GM23338 (cell line): ENCODE measurements around the gene EPHB6. TPM values are rescaled to one million over a fixed set of nuclear protein-coding genes. Genes with fewer than 3 reads are reported as not detected.

Experiments
- ATAC-seq: fragments of 200-7000 bp; cut with Tn5 transposase; 3 replicates; pipeline ENCODE4 v1.9.1; 2020
- DNase-seq: peaks from one replicate; pipeline ENCODE4 v3.0.0-alpha.2; 2015; ENCODE audit warnings: low spot score
- H2AFZ ChIP-seq: fragments of 200-600 bp; sonication (generic); 2 replicates; pipeline ENCODE4 v1.8.0; 2016; ENCODE audit warnings: antibody characterized with exemption, mild to moderate bottlenecking, moderate library complexity
- H3F3A ChIP-seq: fragments of 200-600 bp; sonication (generic); replicated peaks from 2 replicates; pipeline ENCODE4 v1.8.0; 2017; ENCODE audit warnings: antibody characterized with exemption, mixed run types, low read depth
- H3K27ac ChIP-seq: fragments of 200-600 bp; sonication (generic); 2 replicates; pipeline ENCODE4 v1.6.1; 2016; ENCODE audit warnings: low read depth
- H3K27me3 ChIP-seq: fragments of 200-600 bp; sonication (generic); 2 replicates; pipeline ENCODE4 v1.8.0; 2016; ENCODE audit warnings: mild to moderate bottlenecking, mixed run types, moderate library complexity; ENCODE audit not compliant: insufficient read depth
- H3K36me3 ChIP-seq: fragments of 200-600 bp; sonication (generic); 2 replicates; pipeline ENCODE4 v1.8.0; 2016; ENCODE audit warnings: mild to moderate bottlenecking; ENCODE audit not compliant: insufficient read depth
- H3K4me1 ChIP-seq: fragments of 200-600 bp; sonication (generic); 2 replicates; pipeline ENCODE4 v1.8.0; 2016; ENCODE audit warnings: mild to moderate bottlenecking, moderate library complexity; ENCODE audit not compliant: insufficient read depth
- H3K4me2 ChIP-seq: fragments of 200-600 bp; sonication (generic); 2 replicates; pipeline ENCODE4 v1.7.1; 2017; ENCODE audit warnings: mixed run types
- H3K4me3 ChIP-seq: fragments of 200-600 bp; sonication (generic); 2 replicates; pipeline ENCODE4 v1.6.1; 2016; ENCODE audit warnings: mixed run types
- H3K79me2 ChIP-seq: fragments of 200-600 bp; sonication (generic); replicated peaks from 2 replicates; pipeline ENCODE4 v1.8.0; 2017; ENCODE audit warnings: mild to moderate bottlenecking; ENCODE audit not compliant: insufficient read depth
- H3K9me2 ChIP-seq: fragments of 200-600 bp; sonication (generic); 2 replicates; pipeline ENCODE4 v1.8.0; 2017; ENCODE audit not compliant: insufficient read depth
- H4K20me1 ChIP-seq: fragments of 200-600 bp; sonication (generic); replicated peaks from 2 replicates; pipeline ENCODE4 v1.8.0; 2017; ENCODE audit warnings: mild to moderate bottlenecking; ENCODE audit not compliant: insufficient read depth
- H3K27ac Mint-ChIP-seq: 2 replicates; pipeline ENCODE4 v1.8.0; 2020; ENCODE audit warnings: inconsistent platforms, mild to moderate bottlenecking, moderate library complexity, mixed read lengths
- H3K27me3 Mint-ChIP-seq: 3 replicates; pipeline ENCODE4 v1.8.0; 2022; ENCODE audit warnings: low read depth, mild to moderate bottlenecking, moderate library complexity, mixed read lengths, inconsistent platforms; ENCODE audit not compliant: insufficient read depth, poor library complexity
- H3K36me3 Mint-ChIP-seq: 3 replicates; pipeline ENCODE4 v1.8.0; 2021; ENCODE audit warnings: low read depth, mild to moderate bottlenecking, inconsistent platforms, moderate library complexity, mixed read lengths
- H3K4me1 Mint-ChIP-seq: 3 replicates; pipeline ENCODE4 v1.8.0; 2020; ENCODE audit warnings: mild to moderate bottlenecking, inconsistent platforms, mixed read lengths
- H3K4me3 Mint-ChIP-seq: 3 replicates; pipeline ENCODE4 v1.8.0; 2021; ENCODE audit warnings: moderate library complexity, mild to moderate bottlenecking, inconsistent platforms, mixed read lengths
- H3K9me3 Mint-ChIP-seq: 3 replicates; pipeline ENCODE4 v1.8.0; 2020; ENCODE audit warnings: moderate library complexity, mild to moderate bottlenecking, inconsistent platforms, mixed read lengths
- CREB1 ChIP-seq: fragments of 250-450 bp; sonication (Bioruptor Pico); IDR thresholded peaks from 2 replicates; pipeline ENCODE4 v1.5.0; 2020; ENCODE audit warnings: low read depth, mild to moderate bottlenecking, moderate library complexity
- EZH2 ChIP-seq: fragments of 200-600 bp; sonication (generic); IDR thresholded peaks from one replicate; pipeline ENCODE4 v1.8.0; 2017; ENCODE audit warnings: antibody characterized with exemption, mild to moderate bottlenecking, low read depth; ENCODE audit not compliant: unreplicated experiment
- EZH2phosphoT487 ChIP-seq: fragments of 200-600 bp; sonication (generic); IDR thresholded peaks from one replicate; pipeline ENCODE4 v1.8.1; 2018; ENCODE audit warnings: antibody characterized with exemption; ENCODE audit not compliant: unreplicated experiment
- JUNB ChIP-seq: IDR thresholded peaks from one replicate; pipeline ENCODE4 v1.6.1; 2016; ENCODE audit warnings: antibody characterized with exemption; ENCODE audit not compliant: unreplicated experiment
- NANOG ChIP-seq: IDR thresholded peaks from 2 replicates; pipeline ENCODE4 v1.6.1; 2016; ENCODE audit warnings: antibody characterized with exemption, borderline replicate concordance
- POLR2AphosphoS5 ChIP-seq: IDR thresholded peaks from 2 replicates; pipeline ENCODE4 v1.6.1; 2016; ENCODE audit warnings: antibody characterized with exemption, low read depth
- ZNF114 ChIP-seq: fragments of 250-450 bp; sonication (Bioruptor Pico); IDR thresholded peaks from 2 replicates; pipeline ENCODE4 v1.5.0; 2020; ENCODE audit warnings: mild to moderate bottlenecking, moderate library complexity
- ZNF331 ChIP-seq: fragments of 250-450 bp; sonication (Bioruptor Pico); IDR thresholded peaks from 2 replicates; pipeline ENCODE4 v1.5.0; 2020; ENCODE audit warnings: low read depth, mild to moderate bottlenecking, moderate library complexity
- ZNF462 ChIP-seq: fragments of 250-450 bp; sonication (Bioruptor Pico); IDR thresholded peaks from 2 replicates; pipeline ENCODE4 v1.5.0; 2020; ENCODE audit warnings: mild to moderate bottlenecking, moderate library complexity
- polyA plus RNA-seq: library from polyadenylated mRNA; unstranded; fragments of >200 nt; fragmentation: Nextera tagmentation; extraction: Ambion mirVana; gene quantifications from 2 replicates; pipeline ENCODE4 v1.2.1, GENCODE V29; 2016
- total RNA-seq: library from RNA; depleted of rRNA; stranded (reverse); fragments of >200 nt; shearing (Covaris generic); gene quantifications from 2 replicates; pipeline ENCODE4 v1.2.3, GENCODE V29; 2014
- TF ChIP-seq, protein P1 (sequence below), 2 experiments: fragments of 200-600 bp in 1 of 2; sonication (generic) in 1 of 2; conservative IDR thresholded peaks; 2 replicates each; pipeline versions ENCODE4 v1.5.1 to v1.6.1; 2016 to 2017; ENCODE audit warnings: antibody characterized with exemption in 2 of 2, low read depth in 2 of 2, mild to moderate bottlenecking in 2 of 2, moderate library complexity in 1 of 2
- TF ChIP-seq, protein P2 (sequence below): IDR thresholded peaks from one replicate; pipeline ENCODE4 v1.6.1; 2018; ENCODE audit warnings: antibody characterized with exemption; ENCODE audit not compliant: unreplicated experiment
- TF ChIP-seq, protein P3 (sequence below): IDR thresholded peaks from 2 replicates; pipeline ENCODE4 v1.6.1; 2016; ENCODE audit warnings: antibody characterized with exemption

Gene EPHB6
- total and polyA plus RNA-seq, 2 experiments from 2014 or later, result 20.8 to 27.5 TPM

- peaks cover 11% of the 10 kb centered on the region for H3K27me3 ChIP-seq
- peak overlapping the region; percentile 93 for H3K4me2 ChIP-seq
- H3K27ac ChIP-seq, result no peak overlapping the region
- no peaks in the 10 kb centered on the region for H3K9me2 ChIP-seq
- H3K4me1 ChIP-seq, result peaks cover 19% of the 10 kb centered on the region
- no peak overlapping the region for H3K27ac Mint-ChIP-seq
- no peaks in the 10 kb centered on the region for H4K20me1 ChIP-seq
- peaks cover 25% of the 10 kb centered on the region for H3K4me1 Mint-ChIP-seq
- H3K4me3 Mint-ChIP-seq, result no peak overlapping the region; the same call in 2 of the 3 replicates
- H3K36me3 Mint-ChIP-seq, result no peaks in the 10 kb centered on the region
- H3F3A ChIP-seq, result no peaks in the 10 kb centered on the region
- H3K27me3 Mint-ChIP-seq, result peaks cover 12% of the 10 kb centered on the region
- ATAC-seq, result no peak
- no peak overlapping the region for H2AFZ ChIP-seq
- DNase-seq, result no peak
- H3K9me3 Mint-ChIP-seq, result no peaks in the 10 kb centered on the region; the same call in 2 of the 3 replicates
- TF ChIP-seq CREB1 (CRISPR knock-in tag) (no peak), ZNF331 (no peak), ZNF114 (CRISPR knock-in tag) (no peak), JUNB (no peak), NANOG (no peak), ZNF462 (no peak), EZH2phosphoT487 (no peak), EZH2 (no peak), POLR2AphosphoS5 (no peak)
- TF ChIP-seq, protein P1, sequence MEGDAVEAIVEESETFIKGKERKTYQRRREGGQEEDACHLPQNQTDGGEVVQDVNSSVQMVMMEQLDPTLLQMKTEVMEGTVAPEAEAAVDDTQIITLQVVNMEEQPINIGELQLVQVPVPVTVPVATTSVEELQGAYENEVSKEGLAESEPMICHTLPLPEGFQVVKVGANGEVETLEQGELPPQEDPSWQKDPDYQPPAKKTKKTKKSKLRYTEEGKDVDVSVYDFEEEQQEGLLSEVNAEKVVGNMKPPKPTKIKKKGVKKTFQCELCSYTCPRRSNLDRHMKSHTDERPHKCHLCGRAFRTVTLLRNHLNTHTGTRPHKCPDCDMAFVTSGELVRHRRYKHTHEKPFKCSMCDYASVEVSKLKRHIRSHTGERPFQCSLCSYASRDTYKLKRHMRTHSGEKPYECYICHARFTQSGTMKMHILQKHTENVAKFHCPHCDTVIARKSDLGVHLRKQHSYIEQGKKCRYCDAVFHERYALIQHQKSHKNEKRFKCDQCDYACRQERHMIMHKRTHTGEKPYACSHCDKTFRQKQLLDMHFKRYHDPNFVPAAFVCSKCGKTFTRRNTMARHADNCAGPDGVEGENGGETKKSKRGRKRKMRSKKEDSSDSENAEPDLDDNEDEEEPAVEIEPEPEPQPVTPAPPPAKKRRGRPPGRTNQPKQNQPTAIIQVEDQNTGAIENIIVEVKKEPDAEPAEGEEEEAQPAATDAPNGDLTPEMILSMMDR (conservative IDR thresholded peaks at IDR 0.05; ENCODE audit: low read depth in 2 of 2), result no peak
- TF ChIP-seq, protein P2, sequence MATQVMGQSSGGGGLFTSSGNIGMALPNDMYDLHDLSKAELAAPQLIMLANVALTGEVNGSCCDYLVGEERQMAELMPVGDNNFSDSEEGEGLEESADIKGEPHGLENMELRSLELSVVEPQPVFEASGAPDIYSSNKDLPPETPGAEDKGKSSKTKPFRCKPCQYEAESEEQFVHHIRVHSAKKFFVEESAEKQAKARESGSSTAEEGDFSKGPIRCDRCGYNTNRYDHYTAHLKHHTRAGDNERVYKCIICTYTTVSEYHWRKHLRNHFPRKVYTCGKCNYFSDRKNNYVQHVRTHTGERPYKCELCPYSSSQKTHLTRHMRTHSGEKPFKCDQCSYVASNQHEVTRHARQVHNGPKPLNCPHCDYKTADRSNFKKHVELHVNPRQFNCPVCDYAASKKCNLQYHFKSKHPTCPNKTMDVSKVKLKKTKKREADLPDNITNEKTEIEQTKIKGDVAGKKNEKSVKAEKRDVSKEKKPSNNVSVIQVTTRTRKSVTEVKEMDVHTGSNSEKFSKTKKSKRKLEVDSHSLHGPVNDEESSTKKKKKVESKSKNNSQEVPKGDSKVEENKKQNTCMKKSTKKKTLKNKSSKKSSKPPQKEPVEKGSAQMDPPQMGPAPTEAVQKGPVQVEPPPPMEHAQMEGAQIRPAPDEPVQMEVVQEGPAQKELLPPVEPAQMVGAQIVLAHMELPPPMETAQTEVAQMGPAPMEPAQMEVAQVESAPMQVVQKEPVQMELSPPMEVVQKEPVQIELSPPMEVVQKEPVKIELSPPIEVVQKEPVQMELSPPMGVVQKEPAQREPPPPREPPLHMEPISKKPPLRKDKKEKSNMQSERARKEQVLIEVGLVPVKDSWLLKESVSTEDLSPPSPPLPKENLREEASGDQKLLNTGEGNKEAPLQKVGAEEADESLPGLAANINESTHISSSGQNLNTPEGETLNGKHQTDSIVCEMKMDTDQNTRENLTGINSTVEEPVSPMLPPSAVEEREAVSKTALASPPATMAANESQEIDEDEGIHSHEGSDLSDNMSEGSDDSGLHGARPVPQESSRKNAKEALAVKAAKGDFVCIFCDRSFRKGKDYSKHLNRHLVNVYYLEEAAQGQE, result no peak
- TF ChIP-seq, protein P3, sequence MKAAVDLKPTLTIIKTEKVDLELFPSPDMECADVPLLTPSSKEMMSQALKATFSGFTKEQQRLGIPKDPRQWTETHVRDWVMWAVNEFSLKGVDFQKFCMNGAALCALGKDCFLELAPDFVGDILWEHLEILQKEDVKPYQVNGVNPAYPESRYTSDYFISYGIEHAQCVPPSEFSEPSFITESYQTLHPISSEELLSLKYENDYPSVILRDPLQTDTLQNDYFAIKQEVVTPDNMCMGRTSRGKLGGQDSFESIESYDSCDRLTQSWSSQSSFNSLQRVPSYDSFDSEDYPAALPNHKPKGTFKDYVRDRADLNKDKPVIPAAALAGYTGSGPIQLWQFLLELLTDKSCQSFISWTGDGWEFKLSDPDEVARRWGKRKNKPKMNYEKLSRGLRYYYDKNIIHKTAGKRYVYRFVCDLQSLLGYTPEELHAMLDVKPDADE, result no peak
- no peak overlapping the region for H3K4me3 ChIP-seq
- H3K36me3 ChIP-seq, result no peaks in the 10 kb centered on the region; the same call in 1 of the 2 replicates
- H3K79me2 ChIP-seq, result no peaks in the 10 kb centered on the region
These were observed 1.8 kb downstream of the EPHB6 start for GRCh38 chr7:142856565-142857245.
